Thymus (tissue), 11 donors: Measurements from ENCODE around the gene LIN28B. TPM values are rescaled to one million over a fixed set of nuclear protein-coding genes. Genes with fewer than 3 reads are reported as not detected.

Experiments used
- DNase-seq, 9 donors: peaks; one replicate each; pipeline ENCODE4 v3.0.0-alpha.2; 2013; ENCODE audit warnings: low spot score in 9 of 9, low read depth in 6 of 9, missing footprints in 1 of 9
- H3K27ac ChIP-seq, 2 donors: one replicate each; pipeline ENCODE4 v1.5.1; 2013; ENCODE audit warnings: control low read depth in 1 of 2, low read depth in 1 of 2, low read length in 1 of 2, mild to moderate bottlenecking in 1 of 2, moderate library complexity in 1 of 2
- H3K27me3 ChIP-seq, 2 donors: one replicate each; pipeline ENCODE4 v1.5.1; 2013; ENCODE audit warnings: low read length in 1 of 2; ENCODE audit not compliant: control insufficient read depth in 2 of 2, insufficient read depth in 1 of 2
- H3K36me3 ChIP-seq, 2 donors: one replicate each; pipeline ENCODE4 v1.5.1; 2013; ENCODE audit warnings: low read length in 1 of 2, mild to moderate bottlenecking in 1 of 2, moderate library complexity in 1 of 2; ENCODE audit not compliant: control insufficient read depth in 2 of 2, insufficient read depth in 2 of 2
- H3K4me1 ChIP-seq, 2 donors: one replicate each; pipeline ENCODE4 v1.5.1; 2013; ENCODE audit warnings: low read length in 2 of 2; ENCODE audit not compliant: control insufficient read depth in 2 of 2, insufficient read depth in 2 of 2
- H3K4me3 ChIP-seq, 2 donors: one replicate each; pipeline ENCODE4 v1.5.1; 2013; ENCODE audit warnings: low read length in 2 of 2, control low read depth in 1 of 2, mild to moderate bottlenecking in 1 of 2
- H3K9me3 ChIP-seq, 2 donors: one replicate each; pipeline ENCODE4 v1.5.1; 2013; ENCODE audit warnings: low read length in 1 of 2, mild to moderate bottlenecking in 1 of 2; ENCODE audit not compliant: control insufficient read depth in 2 of 2, insufficient read depth in 1 of 2
- WGBS: extraction: QIAGEN DNeasy Blood & Tissue Kit; methylation state at CpG from one replicate; pipeline ENCODE4 v1.1.7; 2013; 5-methylcytosine and 5-hydroxymethylcytosine counted together
- polyA plus RNA-seq: library from polyadenylated mRNA; stranded (reverse); fragments of 200-250 nt; gene quantifications from one replicate; pipeline ENCODE4 v1.2.3, GENCODE V29; 2013
- total RNA-seq: library from RNA; stranded (reverse); fragments of 120-200 nt; gene quantifications from one replicate; pipeline ENCODE4 v1.2.4, GENCODE V29; 2013
- donor health status: healthy.

LIN28B gene
- total and polyA plus RNA-seq, 2 donors = 0.02 to 5.1 TPM

DNA sequence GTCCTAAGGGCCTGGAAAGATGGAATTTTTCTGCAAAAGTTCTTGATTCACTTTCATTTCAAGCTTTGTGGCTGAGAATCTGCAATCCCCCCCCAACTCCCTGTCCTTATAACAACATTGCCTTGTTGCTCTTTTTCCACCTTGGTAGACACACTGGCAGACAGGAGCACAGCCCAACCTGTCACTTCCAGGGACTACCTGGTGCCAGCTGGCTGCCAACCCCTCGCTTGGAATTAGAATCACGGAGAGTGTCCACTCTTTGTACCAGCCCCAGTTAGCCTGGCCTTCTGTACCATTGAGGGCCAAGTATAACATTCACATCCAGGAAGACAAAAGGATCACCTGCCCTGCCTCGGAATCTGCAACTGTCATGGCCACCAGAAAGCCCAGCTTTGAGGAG lies 148.2 kb downstream of the LIN28B start:
- no peak overlapping the region for H3K27ac ChIP-seq
- no peaks in the 10 kb centered on the region for H3K9me3 ChIP-seq
- H3K4me3 ChIP-seq = no peak overlapping the region
- no peaks in the 10 kb centered on the region for H3K27me3 ChIP-seq
- H3K36me3 ChIP-seq = no peaks in the 10 kb centered on the region
- WGBS = 93% methylated on average over 3 of the region's 3 CpGs
- no peak for DNase-seq
- no peaks in the 10 kb centered on the region for H3K4me1 ChIP-seq

DNA sequence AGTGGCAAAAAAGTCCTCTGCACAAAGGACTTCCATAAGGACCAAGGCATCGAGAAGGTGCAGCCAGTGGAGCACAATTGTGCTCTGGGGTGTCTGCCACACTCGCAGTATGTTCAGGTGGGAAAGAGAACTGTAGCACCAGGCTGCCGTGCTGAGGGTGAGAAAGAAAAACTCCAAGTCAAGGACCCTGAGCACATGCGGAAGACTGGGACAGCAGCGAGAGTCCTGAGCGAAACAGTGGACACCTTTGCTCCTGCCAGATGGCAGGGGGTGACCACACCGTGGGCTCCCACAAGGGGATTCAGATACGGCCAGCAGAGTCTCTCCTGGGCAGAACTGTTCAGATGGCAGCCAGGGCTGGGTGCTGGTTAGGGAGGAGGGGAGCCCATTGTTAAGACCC lies 149.4 kb downstream of the LIN28B start:
- Histone ChIP-seq H3K4me1 (no peaks in the 10 kb centered on the region), H3K27me3 (no peaks in the 10 kb centered on the region), H3K4me3 (no peak overlapping the region), H3K9me3 (no peaks in the 10 kb centered on the region), H3K27ac (no peak overlapping the region), H3K36me3 (no peaks in the 10 kb centered on the region)
- no peak for DNase-seq
- WGBS = 94% methylated on average over 8 of the region's 8 CpGs

DNA sequence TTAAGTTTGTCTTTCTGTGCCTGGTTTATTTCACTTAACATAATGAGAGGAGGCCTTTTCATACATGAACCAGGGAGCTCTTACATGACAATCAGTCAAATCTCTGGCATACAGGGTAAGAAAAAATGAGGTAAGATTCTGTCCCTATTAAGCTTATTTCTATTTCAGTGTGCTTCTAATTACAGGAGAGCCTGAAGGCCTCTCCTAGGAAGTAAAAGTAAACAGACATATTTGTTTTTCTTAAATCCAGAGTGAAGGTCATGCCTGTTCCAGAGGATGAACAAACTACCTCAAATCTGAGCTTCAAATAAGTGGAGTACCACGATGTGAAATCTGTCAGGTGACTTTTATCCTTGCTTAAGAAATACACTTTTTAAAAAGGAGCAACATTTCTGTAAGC lies 150.3 kb downstream of the LIN28B start:
- DNase-seq = no peak

DNA sequence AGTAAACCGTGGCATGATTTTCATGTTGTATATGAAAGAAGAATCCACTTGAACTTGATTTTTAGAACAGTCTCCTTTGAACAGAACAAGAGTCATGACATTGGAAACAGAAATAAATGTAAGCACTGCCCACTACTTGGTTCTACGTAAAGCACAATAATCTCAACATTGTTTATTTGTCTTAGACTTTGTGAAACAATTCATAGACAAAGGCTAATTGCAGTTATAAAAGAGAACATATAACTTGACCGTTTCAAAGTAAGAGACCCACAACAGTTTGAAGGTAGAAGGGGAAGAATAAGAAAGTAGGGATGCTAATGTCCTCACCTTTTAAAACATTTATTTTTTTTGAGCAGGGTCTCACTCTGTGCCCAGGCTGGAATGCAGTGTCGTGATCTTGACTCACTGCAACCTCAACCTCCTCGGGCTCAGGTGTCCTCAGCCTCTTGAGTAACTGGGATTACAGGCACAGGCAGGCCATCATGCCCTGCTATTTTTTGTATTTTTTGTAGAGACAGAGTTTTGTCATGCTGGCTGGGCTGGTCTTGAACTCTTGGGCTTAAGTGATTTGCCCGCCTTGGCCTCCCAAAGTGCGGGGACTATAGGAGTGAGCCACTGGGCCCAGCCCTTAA lies 151.8 kb downstream of the LIN28B start:
- no peak for DNase-seq
- Histone ChIP-seq H3K9me3 (no peaks in the 10 kb centered on the region), H3K27me3 (no peaks in the 10 kb centered on the region), H3K4me1 (no peaks in the 10 kb centered on the region), H3K4me3 (no peak overlapping the region), H3K36me3 (no peaks in the 10 kb centered on the region), H3K27ac (no peak overlapping the region)
- WGBS = 96% methylated on average over 7 of the region's 7 CpGs

More for the DNA sequence above, 150.3 kb downstream of the LIN28B start:
- no peaks in the 10 kb centered on the region for H3K27me3 ChIP-seq
- no peaks in the 10 kb centered on the region for H3K36me3 ChIP-seq
- 88% methylated on average over 1 of the region's 1 CpG for WGBS
- no peaks in the 10 kb centered on the region for H3K9me3 ChIP-seq
- H3K4me3 ChIP-seq = no peak overlapping the region
- H3K4me1 ChIP-seq = no peaks in the 10 kb centered on the region
- H3K27ac ChIP-seq = no peak overlapping the region

DNA sequence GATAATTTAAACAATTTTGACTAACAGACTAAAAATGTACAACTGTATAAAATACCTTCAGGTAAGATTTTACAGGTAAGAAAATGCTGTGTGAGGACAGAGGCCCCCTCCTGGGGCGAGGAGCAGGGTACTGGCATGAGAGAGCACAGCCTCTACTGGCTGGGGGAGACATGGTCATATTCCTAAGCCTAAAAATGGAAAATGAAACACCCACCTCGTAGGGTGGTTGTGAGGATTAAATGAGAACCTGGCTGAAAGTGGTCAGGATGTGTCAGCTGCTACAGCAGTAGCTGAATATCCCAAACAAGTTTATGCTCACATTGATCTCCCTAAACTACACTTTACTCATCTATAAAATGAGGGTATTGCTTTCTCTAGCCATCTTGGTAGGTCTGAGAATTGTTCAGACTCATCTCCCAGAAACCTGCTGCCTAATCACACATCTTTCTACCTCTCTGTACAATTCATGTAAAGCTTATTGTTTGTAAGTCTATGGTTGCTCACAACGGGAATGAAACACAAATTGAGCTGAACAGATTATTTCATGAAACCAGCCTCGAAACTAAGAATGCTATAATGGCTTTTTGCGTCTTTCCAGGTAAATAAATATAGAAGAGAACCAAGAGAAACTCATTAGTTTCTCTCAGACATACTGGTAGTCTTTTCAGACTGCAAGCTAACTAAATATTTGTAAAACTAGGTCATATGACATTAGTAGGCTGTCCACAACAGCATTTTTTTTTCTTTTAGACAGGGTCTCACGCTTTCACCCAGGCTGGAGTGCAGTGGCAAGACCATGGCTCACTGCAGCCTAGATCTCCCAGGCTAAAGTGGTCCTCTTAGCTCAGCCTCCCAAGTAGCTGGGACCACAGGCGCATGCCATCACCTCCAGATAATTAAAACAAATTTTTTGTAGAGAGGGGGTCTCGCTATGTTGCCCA lies 153.3 kb downstream of the LIN28B start:
- Histone ChIP-seq H3K9me3 (no peaks in the 10 kb centered on the region), H3K27ac (no peak overlapping the region), H3K36me3 (no peaks in the 10 kb centered on the region), H3K4me3 (no peak overlapping the region), H3K4me1 (no peaks in the 10 kb centered on the region), H3K27me3 (no peaks in the 10 kb centered on the region)
- WGBS = 83% methylated on average over 8 of the region's 8 CpGs
- DNase-seq = no peak

DNA sequence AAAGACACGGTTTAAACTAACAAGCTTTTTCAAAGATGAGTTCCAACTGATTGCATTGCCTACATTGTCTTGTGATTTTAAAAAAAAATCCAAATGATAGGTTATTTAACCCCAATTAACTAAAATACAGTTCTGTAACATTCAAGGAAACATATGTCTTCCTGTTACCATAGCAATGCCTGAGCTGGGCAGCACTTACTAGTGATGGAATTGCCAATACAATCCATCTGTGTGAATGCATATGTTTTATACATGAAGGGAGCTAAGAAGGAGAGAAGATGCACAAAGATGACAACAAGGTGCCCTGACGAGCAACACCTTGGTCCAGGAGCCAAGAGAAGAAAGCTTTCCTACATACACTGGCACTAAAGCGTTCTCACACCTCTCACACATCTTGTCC lies 154.2 kb downstream of the LIN28B start:
- WGBS = 91% methylated on average over 3 of the region's 3 CpGs
- DNase-seq = no peak
- no peak overlapping the region for H3K27ac ChIP-seq
- H3K4me3 ChIP-seq = no peak overlapping the region
- H3K9me3 ChIP-seq = no peaks in the 10 kb centered on the region
- H3K4me1 ChIP-seq = no peaks in the 10 kb centered on the region
- no peaks in the 10 kb centered on the region for H3K36me3 ChIP-seq
- no peaks in the 10 kb centered on the region for H3K27me3 ChIP-seq

DNA sequence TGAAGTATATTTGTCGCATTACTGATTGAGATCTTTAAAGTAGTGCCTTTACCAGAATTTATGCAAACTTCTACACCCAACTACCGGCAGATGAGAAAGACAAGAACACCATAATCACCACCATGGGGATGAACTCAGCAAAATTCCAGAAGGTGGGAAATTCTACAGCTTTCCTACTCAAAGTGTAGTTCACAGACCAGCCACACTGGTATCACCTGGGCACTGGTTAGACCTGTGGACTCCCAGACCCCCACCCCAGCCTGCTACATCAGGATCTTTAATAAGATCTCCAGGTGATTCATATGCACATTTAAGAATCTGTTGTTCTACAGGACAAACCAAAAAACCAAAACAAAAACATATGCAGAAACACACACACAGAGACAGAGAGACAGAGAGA lies 155.0 kb downstream of the LIN28B start:
- Histone ChIP-seq H3K36me3 (no peaks in the 10 kb centered on the region), H3K4me3 (no peak overlapping the region), H3K27ac (no peak overlapping the region), H3K27me3 (no peaks in the 10 kb centered on the region), H3K4me1 (no peaks in the 10 kb centered on the region), H3K9me3 (no peaks in the 10 kb centered on the region)
- 95% methylated on average over 2 of the region's 2 CpGs for WGBS
- DNase-seq = no peak

DNA sequence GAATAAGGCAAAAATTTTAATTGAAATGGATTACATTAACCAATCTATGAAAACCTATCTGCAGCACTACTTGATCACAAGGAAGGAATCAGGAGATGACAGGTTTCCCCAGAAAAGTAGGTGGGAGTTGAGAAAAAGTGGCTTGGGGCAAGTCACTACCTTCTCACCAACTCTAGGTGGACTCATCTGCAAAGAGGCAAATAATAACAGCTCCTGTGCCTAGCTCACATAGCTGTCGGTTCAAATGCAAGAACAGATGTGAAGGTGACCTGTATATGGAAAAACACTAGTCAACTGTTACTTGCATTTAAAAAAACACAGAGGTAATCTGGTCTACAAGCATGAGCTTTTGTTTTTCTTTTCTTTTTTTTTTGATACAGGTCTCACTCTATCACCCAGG lies 155.7 kb downstream of the LIN28B start:
- Histone ChIP-seq H3K4me1 (no peaks in the 10 kb centered on the region), H3K27ac (no peak overlapping the region), H3K4me3 (no peak overlapping the region), H3K36me3 (no peaks in the 10 kb centered on the region), H3K9me3 (no peaks in the 10 kb centered on the region), H3K27me3 (no peaks in the 10 kb centered on the region)
- no peak for DNase-seq
- 95% methylated on average over 1 of the region's 1 CpG for WGBS

DNA sequence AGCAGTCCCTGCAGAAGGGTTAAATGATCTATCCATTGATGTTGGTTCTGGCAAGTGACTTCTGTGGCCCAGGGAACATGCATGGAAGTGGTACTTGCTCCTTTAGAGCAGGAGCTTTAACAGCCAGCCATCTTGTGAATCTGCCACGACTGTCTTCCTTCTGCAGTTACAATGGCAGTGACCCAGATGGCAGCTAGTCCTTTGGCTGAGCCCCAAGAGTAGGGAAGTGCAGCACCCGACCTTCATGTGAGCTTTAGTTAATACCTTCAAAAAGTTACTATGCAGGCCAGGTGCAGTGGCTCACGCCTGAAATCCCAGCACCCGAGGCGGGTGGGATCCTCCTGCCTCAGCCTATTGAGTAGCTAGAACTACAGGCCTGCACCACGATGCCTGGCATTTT lies 156.5 kb downstream of the LIN28B start:
- H3K4me1 ChIP-seq = no peaks in the 10 kb centered on the region
- H3K4me3 ChIP-seq = no peak overlapping the region
- no peak for DNase-seq
- no peaks in the 10 kb centered on the region for H3K36me3 ChIP-seq
- no peaks in the 10 kb centered on the region for H3K9me3 ChIP-seq
- 86% methylated on average over 6 of the region's 6 CpGs for WGBS
- no peak overlapping the region for H3K27ac ChIP-seq
- H3K27me3 ChIP-seq = no peaks in the 10 kb centered on the region
